IMR-90 (cell line): ENCODE measurements around the gene LYRM2. TPM values are rescaled to one million over a fixed set of nuclear protein-coding genes. Genes with fewer than 3 reads are reported as not detected.

Experiments
- ATAC-seq: fragments of 200-7000 bp; cut with Tn5 transposase; 2 replicates; pipeline ENCODE4 v1.9.1; 2020; ENCODE audit warnings: low read depth, mild to moderate bottlenecking, moderate library complexity
- BruUV-seq: library from RNA; stranded (reverse); fragments of 400-500 nt; replicated peaks from 2 replicates; lab custom pipeline; 2021; lab: Mats Ljungman, UMichigan
- CTCF ChIA-PET: fragments of 300-600 bp; formaldehyde crosslinking; extraction: SDS; loops from one replicate; lab custom pipeline; 2021; ENCODE audit warnings: antibody characterized with exemption; lab: Yijun Ruan, JAX
- POLR2A ChIA-PET: fragments of 300-600 bp; sonication (Branson Sonifier 250); formaldehyde crosslinking; loops from one replicate; lab custom pipeline; 2022; ENCODE audit warnings: antibody characterized with exemption; ENCODE audit not compliant: unreplicated experiment; lab: Charles Lee
- DNase-seq: peaks from one replicate; pipeline ENCODE4 v3.0.0; 2013
- H2AFZ ChIP-seq: replicated peaks from 2 replicates; pipeline ENCODE3; 2013; ENCODE audit warnings: low read length, mild to moderate bottlenecking; ENCODE audit not compliant: poor library complexity
- H2AK5ac ChIP-seq: 2 replicates; pipeline ENCODE4 v1.6.1; 2013; ENCODE audit warnings: low read depth, low read length, inconsistent platforms
- H2AK9ac ChIP-seq: replicated peaks from 2 replicates; pipeline ENCODE3; 2013; ENCODE audit warnings: mild to moderate bottlenecking, low read depth, low read length, moderate library complexity; ENCODE audit not compliant: poor library complexity
- H2BK120ac ChIP-seq: 2 replicates; pipeline ENCODE4 v1.6.1; 2013; ENCODE audit warnings: low read depth, low read length, inconsistent platforms
- H2BK15ac ChIP-seq: 3 replicates; pipeline ENCODE4 v1.6.1; 2013; ENCODE audit warnings: low read depth, low read length, inconsistent platforms
- H2BK20ac ChIP-seq: 2 replicates; pipeline ENCODE4 v1.6.1; 2013; ENCODE audit warnings: low read depth, mild to moderate bottlenecking, inconsistent platforms, low read length, moderate library complexity
- H2BK5ac ChIP-seq: 2 replicates; pipeline ENCODE4 v1.6.1; 2013; ENCODE audit warnings: mild to moderate bottlenecking, low read depth, low read length, inconsistent platforms; ENCODE audit not compliant: poor library complexity, severe bottlenecking
- H3K14ac ChIP-seq: replicated peaks from 2 replicates; pipeline ENCODE4 v1.6.1; 2013; ENCODE audit warnings: low read depth, low read length, inconsistent platforms
- H3K18ac ChIP-seq: 2 replicates; pipeline ENCODE4 v1.6.1; 2013; ENCODE audit warnings: low read depth, low read length, control low read depth
- H3K23ac ChIP-seq: 2 replicates; pipeline ENCODE4 v1.6.1; 2013; ENCODE audit warnings: low read depth, low read length, inconsistent platforms
- H3K27ac ChIP-seq: 2 replicates; pipeline ENCODE4 v1.5.1; 2013; ENCODE audit warnings: mild to moderate bottlenecking, control low read depth, low read length; ENCODE audit not compliant: insufficient read depth
- H3K27me3 ChIP-seq: 2 replicates; pipeline ENCODE4 v1.6.1; 2013; ENCODE audit warnings: low read length; ENCODE audit not compliant: control insufficient read depth, insufficient read depth
- H3K36me3 ChIP-seq: 2 replicates; pipeline ENCODE4 v1.6.1; 2013; ENCODE audit warnings: low read length, mixed read lengths; ENCODE audit not compliant: control insufficient read depth, insufficient read depth
- H3K4ac ChIP-seq: 2 replicates; pipeline ENCODE4 v1.6.1; 2013; ENCODE audit warnings: low read depth, low read length, inconsistent platforms
- H3K4me1 ChIP-seq: 2 replicates; pipeline ENCODE4 v1.6.1; 2013; ENCODE audit warnings: low read length, mixed read lengths; ENCODE audit not compliant: control insufficient read depth, insufficient read depth
- H3K4me2 ChIP-seq: 2 replicates; pipeline ENCODE4 v1.6.1; 2013; ENCODE audit warnings: low read depth, mild to moderate bottlenecking, control low read depth, low read length, moderate library complexity
- H3K4me3 ChIP-seq: 2 replicates; pipeline ENCODE4 v1.5.1; 2013; ENCODE audit warnings: low read depth, mild to moderate bottlenecking, control low read depth, low read length, moderate library complexity; ENCODE audit not compliant: insufficient read depth
- H3K56ac ChIP-seq: 2 replicates; pipeline ENCODE4 v1.6.1; 2013; ENCODE audit warnings: low read length, inconsistent platforms; ENCODE audit not compliant: insufficient read depth; ENCODE audit errors: extremely low read depth
- H3K79me1 ChIP-seq, 2 experiments: 2 replicates each; pipeline ENCODE4 v1.6.1; 2013; ENCODE audit warnings: low read length in 2 of 2, inconsistent platforms in 1 of 2, low read depth in 1 of 2
- H3K9ac ChIP-seq: 2 replicates; pipeline ENCODE4 v1.6.1; 2013; ENCODE audit warnings: low read depth, low read length, control low read depth
- H3K9me1 ChIP-seq: 2 replicates; pipeline ENCODE4 v1.6.1; 2013; ENCODE audit warnings: low read length, inconsistent platforms; ENCODE audit not compliant: insufficient read depth
- H3K9me3 ChIP-seq: 2 replicates; pipeline ENCODE4 v1.6.1; 2013; ENCODE audit warnings: low read length; ENCODE audit not compliant: control insufficient read depth, insufficient read depth
- H4K20me1 ChIP-seq: 2 replicates; pipeline ENCODE4 v1.6.1; 2013; ENCODE audit warnings: low read length, inconsistent platforms; ENCODE audit not compliant: insufficient read depth
- H4K5ac ChIP-seq: 2 replicates; pipeline ENCODE4 v1.6.1; 2013; ENCODE audit warnings: mild to moderate bottlenecking, low read depth, low read length, control low read depth
- H4K8ac ChIP-seq, 2 experiments: 2 replicates each; pipeline ENCODE4 v1.6.1; 2013; ENCODE audit warnings: low read depth in 2 of 2, low read length in 2 of 2, control low read depth in 1 of 2, inconsistent platforms in 1 of 2
- H4K91ac ChIP-seq: 2 replicates; pipeline ENCODE4 v1.6.1; 2013; ENCODE audit warnings: low read depth, low read length, inconsistent platforms; ENCODE audit not compliant: insufficient read depth
- CHD1 ChIP-seq: IDR thresholded peaks from 2 replicates; pipeline ENCODE4 v1.6.1; 2012; ENCODE audit warnings: low read depth, low read length, improper control_type of control experiment
- RAD21 ChIP-seq: IDR thresholded peaks from 2 replicates; pipeline ENCODE4 v1.6.1; 2012; ENCODE audit warnings: low read length, improper control_type of control experiment
- SMC3 ChIP-seq: fragments of 150-350 bp; IDR thresholded peaks from 2 replicates; pipeline ENCODE4 v1.6.1; 2016; ENCODE audit warnings: low read depth, mild to moderate bottlenecking, antibody characterized with exemption, low read length, moderate library complexity
- WGBS, 2 experiments: methylation state at CpG; one replicate each; pipeline versions ENCODE4 v1.1.5 to v1.1.7; 2013; ENCODE audit warnings: missing lambda C conversion rate in 2 of 2; ENCODE audit not compliant: insufficient read length in 1 of 2; ENCODE audit errors: extremely low coverage in 2 of 2; 5-methylcytosine and 5-hydroxymethylcytosine counted together
- dilution Hi-C: fragments of 300-500 bp; cut with HindIII; formaldehyde crosslinking; loops from one replicate; pipeline ENCODE4 v1.14.3; 2018; ENCODE audit warnings: low sequenced_read_pairs; ENCODE audit not compliant: unreplicated experiment
- in situ Hi-C: fragments of 300-500 bp; cut with MboI; formaldehyde crosslinking; loops from 3 replicates; pipeline ENCODE4 v1.14.3; 2019; ENCODE audit warnings: low sequenced_read_pairs, inconsistent platforms, mixed read lengths
- intact Hi-C: fragments of 100-400 bp; cut with micrococcal nuclease; formaldehyde crosslinking; loops from 2 replicates; pipeline ENCODE4 v1.10.0; 2022
- polyA plus RNA-seq, 3 experiments: library from polyadenylated mRNA; depleted of rRNA; stranded (reverse); fragments of >200 nt; gene quantifications; 2 replicates each; pipeline ENCODE4 v1.2.3, GENCODE V29; 2012; ENCODE audit warnings: low replicate concordance in 1 of 3
- total RNA-seq: library from RNA; depleted of rRNA; stranded (reverse); fragments of >200 nt; gene quantifications from 2 replicates; pipeline ENCODE4 v1.2.3, GENCODE V29; 2012

The LYRM2 gene
- total and polyA plus RNA-seq, 2 of the 4 experiments (the other 2 are of a cell fraction): 14.0 to 24.0 TPM

GRCh38 chr6:89682991-89683390 lies 44.4 kb upstream of the LYRM2 start:
- Histone ChIP-seq H4K8ac (no peak overlapping the region), H3K56ac (no peak overlapping the region), H3K9ac (no peak overlapping the region), H2BK5ac (no peak overlapping the region), H4K20me1 (no peaks in the 10 kb centered on the region), H3K9me1 (no peaks in the 10 kb centered on the region), H2AK9ac (no peak overlapping the region), H2AFZ (no peak overlapping the region), H3K4me2 (no peak overlapping the region), H3K18ac (no peak overlapping the region), H2BK15ac (no peak overlapping the region), H3K36me3 (peaks cover 55% of the 10 kb centered on the region), H3K27me3 (no peaks in the 10 kb centered on the region), H3K9me3 (no peaks in the 10 kb centered on the region), H2BK20ac (no peak overlapping the region), H3K79me1 (no peaks in the 10 kb centered on the region), H3K14ac (no peak overlapping the region), H2BK120ac (no peak overlapping the region), H3K27ac (no peak overlapping the region), H3K4me3 (no peak overlapping the region), H4K91ac (no peak overlapping the region), H3K4me1 (no peaks in the 10 kb centered on the region), H3K4ac (no peak overlapping the region), H4K5ac (no peak overlapping the region), H3K23ac (no peak overlapping the region), H2AK5ac (no peak overlapping the region)
- CTCF ChIA-PET: no interaction called here
- POLR2A ChIA-PET: no interaction called here
- ATAC-seq (no peak), DNase-seq (no peak)
- in situ Hi-C loops (no loop called here), dilution Hi-C loops (no loop called here), intact Hi-C loops (no loop called here)
- no CpG with 5 or more reads among the region's 1 CpG for WGBS, 2 experiments
- TF ChIP-seq CHD1 (no peak), SMC3 (no peak), RAD21 (no peak)
- BruUV-seq: no TSS peak
